GM19043 (cell line): Measurements from ENCODE around the gene ITPR1.

ENCODE experiments used
- ATAC-seq: cut with Tn5 transposase; IDR thresholded peaks from one replicate; pipeline ENCODE4 v1.9.1; 2021; ENCODE audit warnings: low read depth; ENCODE audit not compliant: unreplicated experiment

ITPR1 gene

GRCh38 chr3:4766263-4766662 lies 273.1 kb downstream of the ITPR1 start:
- ATAC-seq: no peak

- ATAC-seq: no peak
Measured at GRCh38 chr3:4766716-4767499, 273.8 kb downstream of the ITPR1 start.

- ATAC-seq: no peak
Measured at GRCh38 chr3:4768021-4768420, 274.9 kb downstream of the ITPR1 start.

GRCh38 chr3:4768521-4768920 lies 275.4 kb downstream of the ITPR1 start:
- ATAC-seq: no peak

- ATAC-seq: no peak
Measured at GRCh38 chr3:4770561-4770960, 277.4 kb downstream of the ITPR1 start.

GRCh38 chr3:4771243-4771642 lies 278.1 kb downstream of the ITPR1 start:
- no peak for ATAC-seq

- ATAC-seq: no peak
Measured at GRCh38 chr3:4772171-4772804, 279.1 kb downstream of the ITPR1 start.

- ATAC-seq: no peak
Measured at GRCh38 chr3:4772858-4773257, 279.7 kb downstream of the ITPR1 start.

GRCh38 chr3:4773583-4773982 lies 280.4 kb downstream of the ITPR1 start:
- ATAC-seq: no peak

GRCh38 chr3:4774531-4774930 lies 281.4 kb downstream of the ITPR1 start:
- ATAC-seq: no peak

GRCh38 chr3:4776399-4776979 lies 283.3 kb downstream of the ITPR1 start:
- ATAC-seq: peak; percentile 32

GRCh38 chr3:4776980-4777581 lies 283.9 kb downstream of the ITPR1 start:
- ATAC-seq: peak; percentile 86

- ATAC-seq: no peak
Measured at GRCh38 chr3:4778119-4778518, 285.0 kb downstream of the ITPR1 start.

GRCh38 chr3:4778740-4779139 lies 285.6 kb downstream of the ITPR1 start:
- no peak for ATAC-seq

GRCh38 chr3:4780545-4780957 lies 287.4 kb downstream of the ITPR1 start:
- ATAC-seq: no peak

- no peak for ATAC-seq
Measured at GRCh38 chr3:4782095-4782494, 288.9 kb downstream of the ITPR1 start.

GRCh38 chr3:4785551-4785950 lies 292.4 kb downstream of the ITPR1 start:
- no peak for ATAC-seq

GRCh38 chr3:4786431-4786830 lies 293.3 kb downstream of the ITPR1 start:
- ATAC-seq: no peak

GRCh38 chr3:4791358-4791757 lies 298.2 kb downstream of the ITPR1 start:
- ATAC-seq: no peak

- no peak for ATAC-seq
Measured at GRCh38 chr3:4793311-4793710, 300.2 kb downstream of the ITPR1 start.

- ATAC-seq: no peak
Measured at GRCh38 chr3:4794331-4794730, 301.2 kb downstream of the ITPR1 start.
